Activated CD8-positive, alpha-beta memory T cell treated with anti-CD3 and anti-CD28 coated beads for 1 hour (primary cell): ENCODE measurements around the gene REEP1.
"Not testable (repeated sequence)": the region's sequence is repeated elsewhere in the genome, so short reads cannot be mapped to it uniquely, and the experiment has no call there.

Experiments
- DNase-seq, 2 donors: peaks; one replicate each; pipeline ENCODE4 v3.0.0-alpha.2; 2020; ENCODE audit warnings: low read depth in 1 of 2; ENCODE audit errors: extremely low read depth in 1 of 2

Gene REEP1

GRCh38 chr2:86347401-86347800, 10.0 kb upstream of the REEP1 start:
- no peak for DNase-seq

GRCh38 chr2:86345783-86346370, 8.5 kb upstream of the REEP1 start:
- not testable (repeated sequence) for DNase-seq

GRCh38 chr2:86344404-86344803, 7.0 kb upstream of the REEP1 start:
- DNase-seq: no peak

GRCh38 chr2:86342488-86342887, 5.1 kb upstream of the REEP1 start:
- DNase-seq: no peak

GRCh38 chr2:86341470-86341869, 4.0 kb upstream of the REEP1 start:
- no peak for DNase-seq

- no peak for DNase-seq
Measured at GRCh38 chr2:86338778-86339295, 1.4 kb upstream of the REEP1 start.

- DNase-seq: no peak
Measured at GRCh38 chr2:86336675-86337243, 667 bp downstream of the REEP1 start.

GRCh38 chr2:86335865-86336674, 1.4 kb downstream of the REEP1 start:
- no peak for DNase-seq

- no peak for DNase-seq
Measured at GRCh38 chr2:86333378-86333777, 4.0 kb downstream of the REEP1 start.

- no peak for DNase-seq
Measured at GRCh38 chr2:86332654-86333053, 4.8 kb downstream of the REEP1 start.

GRCh38 chr2:86331384-86331783, 6.0 kb downstream of the REEP1 start:
- no peak for DNase-seq

- no peak for DNase-seq
Measured at GRCh38 chr2:86330001-86330400, 7.4 kb downstream of the REEP1 start.

- no peak for DNase-seq
Measured at GRCh38 chr2:86323273-86324021, 14.0 kb downstream of the REEP1 start.

GRCh38 chr2:86319700-86320580, 17.5 kb downstream of the REEP1 start:
- no peak for DNase-seq

- DNase-seq: no peak
Measured at GRCh38 chr2:86315084-86315483, 22.3 kb downstream of the REEP1 start.

GRCh38 chr2:86314125-86314524, 23.3 kb downstream of the REEP1 start:
- no peak for DNase-seq

GRCh38 chr2:86313341-86313740, 24.1 kb downstream of the REEP1 start:
- no peak for DNase-seq

GRCh38 chr2:86311879-86312278, 25.5 kb downstream of the REEP1 start:
- no peak for DNase-seq

- no peak for DNase-seq
Measured at GRCh38 chr2:86309966-86310365, 27.5 kb downstream of the REEP1 start.

GRCh38 chr2:86308984-86309695, 28.3 kb downstream of the REEP1 start:
- no peak for DNase-seq
